ENCODE measurements around the gene ROBO1. TPM values are rescaled to one million over a fixed set of nuclear protein-coding genes. Genes with fewer than 3 reads are reported as not detected.
"Not testable (repeated sequence)": the region's sequence is repeated elsewhere in the genome, so short reads cannot be mapped to it uniquely, and the experiment has no call there.

ROBO1 gene
- total and polyA plus RNA-seq, 2 experiments from 2014 or later, result 29.3 to 171 TPM

- H3K36me3 ChIP-seq, result no peaks in the 10 kb centered on the region
- peak in 1 of 2 donors; percentile 66 for DNase-seq (ENCODE audit: low read depth in 1 of 2, low spot score in 1 of 2)
- H3K27me3 ChIP-seq, result no peaks in the 10 kb centered on the region
- TF ChIP-seq CTCF (IDR thresholded peaks at IDR 0.05; ENCODE audit: low read depth, low read length), result no peak
- no peaks in the 10 kb centered on the region for H3K9me3 ChIP-seq (ENCODE audit: low read depth)
- H3K4me1 ChIP-seq (ENCODE audit: low read depth), result no peaks in the 10 kb centered on the region
- no peak overlapping the region for H3K4me3 ChIP-seq
- H3K27ac ChIP-seq, result no peak overlapping the region
Measured at GRCh38 chr3:78754066-78754743, 1013.6 kb downstream of the ROBO1 start.

GRCh38 chr3:78751266-78751665, 1016.5 kb downstream of the ROBO1 start:
- no peak overlapping the region for H3K27ac ChIP-seq
- H3K4me1 ChIP-seq (ENCODE audit: low read depth), result no peaks in the 10 kb centered on the region
- DNase-seq (ENCODE audit: low read depth in 1 of 2, low spot score in 1 of 2), result no peak
- TF ChIP-seq CTCF (IDR thresholded peaks at IDR 0.05; ENCODE audit: low read depth, low read length), result no peak
- no peak overlapping the region for H3K4me3 ChIP-seq
- H3K27me3 ChIP-seq, result no peaks in the 10 kb centered on the region
- H3K36me3 ChIP-seq, result no peaks in the 10 kb centered on the region
- no peaks in the 10 kb centered on the region for H3K9me3 ChIP-seq (ENCODE audit: low read depth)

- not testable (repeated sequence) for DNase-seq (ENCODE audit: low read depth in 1 of 2, low spot score in 1 of 2); H3K9me3 ChIP-seq (ENCODE audit: low read depth); H3K4me1 ChIP-seq (ENCODE audit: low read depth); H3K27me3 ChIP-seq; H3K4me3 ChIP-seq; H3K27ac ChIP-seq; H3K36me3 ChIP-seq
Measured at GRCh38 chr3:78750291-78750690, 1017.5 kb downstream of the ROBO1 start.

- no peak for TF ChIP-seq CTCF (IDR thresholded peaks at IDR 0.05; ENCODE audit: low read depth, low read length)
Measured at GRCh38 chr3:78749056-78749455, 1018.7 kb downstream of the ROBO1 start.

DNA sequence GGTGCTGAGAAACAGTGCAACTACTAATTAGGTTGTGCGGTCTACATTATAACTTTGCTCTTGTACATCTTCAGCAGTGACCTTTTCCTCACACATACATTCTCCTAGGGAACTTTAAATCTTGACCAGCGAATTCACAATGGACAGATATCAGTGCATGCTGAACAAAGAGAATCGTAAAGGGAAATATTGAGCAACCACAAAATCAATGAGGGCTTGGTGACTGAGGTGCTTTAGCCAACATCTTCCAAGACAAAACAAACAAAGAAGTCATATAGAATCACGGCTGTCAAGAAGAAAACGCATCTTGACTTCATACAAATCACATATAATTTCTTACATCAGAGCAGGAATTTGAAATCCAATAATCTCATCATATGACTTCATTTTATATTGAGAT, 1022.0 kb downstream of the ROBO1 start:
- Histone ChIP-seq H3K36me3 (no peaks in the 10 kb centered on the region), H3K27ac (no peak overlapping the region), H3K4me3 (no peak overlapping the region), H3K4me1 (ENCODE audit: low read depth) (no peaks in the 10 kb centered on the region), H3K27me3 (no peaks in the 10 kb centered on the region), H3K9me3 (ENCODE audit: low read depth) (no peaks in the 10 kb centered on the region)
- TF ChIP-seq CTCF (IDR thresholded peaks at IDR 0.05; ENCODE audit: low read depth, low read length), result no peak
- DNase-seq (ENCODE audit: low read depth in 1 of 2, low spot score in 1 of 2), result no peak

More at GRCh38 chr3:78749056-78749455, 1018.7 kb downstream of the ROBO1 start:
- Histone ChIP-seq H3K4me3 (no peak overlapping the region), H3K9me3 (ENCODE audit: low read depth) (no peaks in the 10 kb centered on the region), H3K27me3 (no peaks in the 10 kb centered on the region), H3K36me3 (no peaks in the 10 kb centered on the region), H3K4me1 (ENCODE audit: low read depth) (no peaks in the 10 kb centered on the region), H3K27ac (no peak overlapping the region)
- no peak for DNase-seq (ENCODE audit: low read depth in 1 of 2, low spot score in 1 of 2)

DNA sequence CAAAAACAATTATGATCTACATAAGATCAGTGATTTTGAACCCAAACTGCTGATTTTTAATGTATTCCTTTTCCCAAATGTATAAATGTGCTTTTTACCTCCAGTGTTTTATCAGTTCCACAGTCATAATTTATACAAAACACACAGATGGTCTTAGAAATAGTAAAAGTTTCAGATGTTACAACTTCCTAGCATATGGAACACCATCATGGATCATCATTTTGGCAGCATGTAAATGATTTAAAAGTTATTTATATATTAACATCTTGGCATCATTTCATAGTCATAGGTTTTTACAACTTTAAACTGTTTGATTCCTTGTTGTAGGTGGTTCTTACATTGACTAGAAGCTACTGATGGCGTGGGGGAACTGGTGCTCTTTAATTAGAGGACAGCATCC, 1025.3 kb downstream of the ROBO1 start:
- Histone ChIP-seq H3K36me3 (no peaks in the 10 kb centered on the region), H3K4me1 (ENCODE audit: low read depth) (no peaks in the 10 kb centered on the region), H3K27me3 (no peaks in the 10 kb centered on the region), H3K9me3 (ENCODE audit: low read depth) (no peaks in the 10 kb centered on the region), H3K27ac (no peak overlapping the region), H3K4me3 (no peak overlapping the region)
- DNase-seq (ENCODE audit: low read depth in 1 of 2, low spot score in 1 of 2), result no peak
- TF ChIP-seq CTCF (IDR thresholded peaks at IDR 0.05; ENCODE audit: low read depth, low read length), result no peak

Measured in cardiac muscle cell (in vitro differentiated cells and primary cell).